GM19239 (cell line): Measurements from ENCODE around the gene SSH3.

Experiments
- DNase-seq: peaks from one replicate; pipeline ENCODE4 v3.0.0; 2011; ENCODE audit warnings: low spot score; ENCODE audit not compliant: insufficient read length
- FAIRE-seq: peaks from 2 replicates; lab custom pipeline; 2011; peaks lifted over from hg19 to GRCh38; lab: Jason Lieb, UNC

Gene SSH3

GRCh38 chr11:67323526-67323925 lies 20.2 kb downstream of the SSH3 start:
- no peak for FAIRE-seq
- no peak for DNase-seq

DNA sequence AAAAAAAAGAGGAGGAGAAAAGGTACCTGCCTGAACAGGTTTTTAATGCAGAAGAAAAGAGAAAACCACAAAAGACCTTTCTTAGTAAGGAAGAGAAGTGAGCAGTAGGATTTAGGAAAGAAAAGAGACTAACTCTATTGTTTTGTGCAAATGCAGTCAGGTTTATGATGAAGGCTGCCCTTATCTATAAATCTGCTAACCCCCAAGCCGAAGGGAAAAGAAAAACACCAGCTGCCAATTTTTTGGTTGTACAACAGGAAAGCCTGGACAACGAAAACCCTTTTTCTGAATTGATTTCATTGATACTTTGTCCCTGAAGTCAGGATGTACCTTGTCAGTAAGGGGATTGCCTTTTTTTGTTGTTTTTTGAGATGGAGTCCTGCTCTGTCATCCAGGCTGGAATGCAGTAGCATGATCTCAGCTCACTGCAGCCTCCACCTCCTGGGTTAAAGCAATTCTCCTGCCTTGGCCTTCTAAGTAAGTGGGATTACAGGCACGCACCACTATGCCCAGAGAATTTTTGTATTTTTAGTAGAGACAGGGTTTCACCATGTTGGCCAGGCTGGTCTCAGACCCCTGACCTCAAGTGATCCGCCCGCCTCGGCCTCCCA lies 28.9 kb downstream of the SSH3 start:
- DNase-seq (no peak), FAIRE-seq (no peak)

DNA sequence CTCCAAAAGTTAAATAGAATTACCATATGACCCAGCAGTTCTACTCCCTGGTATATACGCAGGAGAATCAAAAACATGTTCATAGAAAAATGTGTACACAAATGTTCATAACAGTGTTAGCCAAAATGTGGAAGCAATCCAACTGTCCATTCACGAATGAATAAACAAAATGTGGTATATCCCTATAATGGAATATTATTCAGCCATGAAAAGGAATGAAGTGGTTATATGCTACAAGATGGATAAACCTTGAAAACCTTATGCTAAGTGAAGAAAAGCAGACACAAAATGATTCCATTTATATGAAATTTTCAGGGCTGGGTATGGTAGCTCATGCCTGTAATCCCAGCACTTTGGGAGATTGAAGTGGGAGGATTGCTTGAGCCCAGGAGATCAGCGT lies 33.9 kb downstream of the SSH3 start:
- no peak for FAIRE-seq
- no peak for DNase-seq

GRCh38 chr11:67344264-67344663 lies 40.9 kb downstream of the SSH3 start:
- FAIRE-seq (no peak), DNase-seq (no peak)

GRCh38 chr11:67345247-67345919 lies 42.1 kb downstream of the SSH3 start:
- FAIRE-seq (peak; percentile 26), DNase-seq (no peak)

DNA sequence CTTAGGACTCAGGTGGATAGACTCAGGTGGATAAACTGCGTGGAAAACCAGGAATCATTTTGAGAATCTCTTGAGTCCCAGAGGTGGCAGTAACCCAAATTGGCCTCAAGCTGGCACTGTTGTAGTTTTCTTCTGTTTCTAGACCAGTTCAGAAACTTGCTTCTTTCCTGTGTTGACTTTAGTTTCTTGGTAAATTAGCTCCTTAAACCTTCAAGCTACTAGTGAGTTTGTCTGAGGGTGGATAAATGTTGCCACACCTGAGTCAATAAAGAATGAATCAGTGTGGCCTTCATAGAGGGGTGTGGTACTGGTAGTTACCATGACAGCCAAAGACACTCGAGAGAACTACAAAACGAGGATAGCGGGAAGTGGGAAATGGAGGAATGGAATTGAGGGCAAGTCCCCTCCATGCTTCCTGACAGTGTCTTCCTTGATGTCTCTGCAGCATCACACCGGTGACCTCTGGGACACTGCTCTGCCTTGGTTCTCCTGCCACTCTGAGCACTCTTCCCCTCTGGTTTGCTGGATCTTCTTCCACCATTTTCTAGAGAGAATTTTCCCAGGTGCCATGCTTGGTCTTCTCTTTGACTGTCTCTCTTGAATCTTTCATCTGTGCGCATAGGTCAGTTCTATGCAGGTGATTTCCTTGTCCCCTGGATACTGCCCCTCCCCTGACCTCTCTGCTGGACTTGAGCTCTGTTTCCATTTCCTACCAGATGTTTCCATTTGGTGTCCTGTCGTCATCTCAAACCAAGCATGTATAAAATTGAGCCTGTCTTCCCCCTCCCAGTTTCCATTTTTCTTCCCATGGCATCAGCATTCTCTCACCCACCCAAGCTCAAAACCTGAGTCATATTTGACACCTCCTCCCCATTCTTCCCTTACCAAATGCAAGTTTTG lies 42.8 kb downstream of the SSH3 start:
- FAIRE-seq, result peak; percentile 86
- DNase-seq, result no peak

GRCh38 chr11:67347964-67348749 lies 44.8 kb downstream of the SSH3 start:
- DNase-seq (no peak), FAIRE-seq (no peak)

DNA sequence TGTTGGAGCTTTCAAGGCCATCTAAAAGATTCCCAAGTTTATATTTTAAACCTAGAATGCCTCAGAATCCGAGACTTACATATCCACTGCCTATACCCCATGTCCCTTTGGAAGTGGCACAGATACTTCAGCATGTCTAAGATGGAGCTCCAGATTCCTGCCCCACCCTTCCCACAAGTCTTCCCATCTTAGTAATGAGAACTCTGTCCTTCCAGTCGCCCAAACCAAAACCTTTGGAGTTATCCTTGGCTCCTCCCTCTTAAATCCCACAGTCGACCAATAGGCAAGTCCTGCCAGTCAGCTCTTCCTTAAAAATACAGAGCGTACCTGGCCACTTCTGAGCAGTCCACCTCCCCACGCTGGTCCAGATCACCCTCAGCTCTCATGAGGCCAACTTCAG lies 45.7 kb downstream of the SSH3 start:
- FAIRE-seq (no peak), DNase-seq (no peak)

DNA sequence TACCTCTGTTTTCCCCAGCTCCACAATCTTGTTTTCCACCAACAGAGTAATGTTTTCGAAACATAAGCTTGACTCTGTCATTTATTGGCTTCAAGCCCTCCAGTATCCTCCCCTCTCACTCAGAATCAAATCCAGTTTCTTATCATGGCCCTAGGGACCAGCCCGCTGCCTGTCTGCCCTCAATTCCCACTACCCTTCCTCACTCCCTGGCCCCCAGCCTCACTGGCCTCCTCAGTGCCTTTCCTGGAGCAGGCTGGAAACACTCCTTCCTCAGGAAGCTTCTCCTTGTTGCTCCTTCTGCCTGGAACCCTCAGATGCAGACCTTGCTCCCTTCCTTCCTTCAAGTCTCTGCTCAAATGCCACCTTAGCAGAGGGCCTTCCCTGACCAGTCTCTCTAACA lies 46.1 kb downstream of the SSH3 start:
- no peak for FAIRE-seq
- DNase-seq, result no peak

GRCh38 chr11:67349928-67350465 lies 46.7 kb downstream of the SSH3 start:
- DNase-seq (no peak), FAIRE-seq (no peak)

- FAIRE-seq, result peak; percentile 63
- DNase-seq, result no peak
Observed at GRCh38 chr11:67351275-67352005, 48.1 kb downstream of the SSH3 start.

DNA sequence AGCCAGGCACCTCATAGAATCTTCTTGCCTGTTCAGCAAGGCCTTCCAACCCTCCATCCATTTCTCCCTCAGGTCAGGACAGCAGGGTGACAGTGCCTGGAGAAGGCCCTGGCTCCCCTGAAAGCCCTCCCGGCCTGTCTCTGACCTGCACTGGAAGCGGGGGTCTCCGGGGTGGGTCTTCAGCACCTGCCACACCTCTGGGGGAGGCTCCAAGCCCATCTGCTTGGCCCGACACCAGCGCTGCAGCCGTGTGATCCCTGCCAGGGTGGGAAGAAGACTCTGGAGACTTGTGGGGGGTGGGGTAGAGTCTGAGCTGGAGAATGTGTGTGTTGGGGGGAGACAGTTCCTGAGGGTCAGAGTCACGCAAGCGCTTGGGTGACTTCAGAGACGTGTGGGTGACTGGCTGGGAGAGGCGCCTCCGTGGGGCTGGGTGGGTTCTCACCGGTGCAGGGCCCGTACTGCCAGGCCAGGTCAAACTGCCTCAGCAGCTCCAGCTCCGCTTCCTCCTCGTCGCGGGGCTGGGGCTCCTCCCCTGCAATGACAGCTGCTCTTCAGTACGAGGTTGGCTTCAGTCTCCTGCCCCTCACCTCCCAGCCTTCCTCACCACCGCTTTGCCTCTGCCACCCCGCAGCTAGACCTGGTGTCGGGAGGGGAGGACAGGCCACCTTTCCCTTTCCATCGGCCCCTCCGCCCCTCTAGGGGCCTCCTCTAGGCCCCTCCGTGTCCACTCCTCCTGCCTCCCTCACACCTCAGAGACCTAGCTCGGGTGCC lies 49.4 kb downstream of the SSH3 start:
- DNase-seq, result no peak
- peak; percentile 68 for FAIRE-seq

DNA sequence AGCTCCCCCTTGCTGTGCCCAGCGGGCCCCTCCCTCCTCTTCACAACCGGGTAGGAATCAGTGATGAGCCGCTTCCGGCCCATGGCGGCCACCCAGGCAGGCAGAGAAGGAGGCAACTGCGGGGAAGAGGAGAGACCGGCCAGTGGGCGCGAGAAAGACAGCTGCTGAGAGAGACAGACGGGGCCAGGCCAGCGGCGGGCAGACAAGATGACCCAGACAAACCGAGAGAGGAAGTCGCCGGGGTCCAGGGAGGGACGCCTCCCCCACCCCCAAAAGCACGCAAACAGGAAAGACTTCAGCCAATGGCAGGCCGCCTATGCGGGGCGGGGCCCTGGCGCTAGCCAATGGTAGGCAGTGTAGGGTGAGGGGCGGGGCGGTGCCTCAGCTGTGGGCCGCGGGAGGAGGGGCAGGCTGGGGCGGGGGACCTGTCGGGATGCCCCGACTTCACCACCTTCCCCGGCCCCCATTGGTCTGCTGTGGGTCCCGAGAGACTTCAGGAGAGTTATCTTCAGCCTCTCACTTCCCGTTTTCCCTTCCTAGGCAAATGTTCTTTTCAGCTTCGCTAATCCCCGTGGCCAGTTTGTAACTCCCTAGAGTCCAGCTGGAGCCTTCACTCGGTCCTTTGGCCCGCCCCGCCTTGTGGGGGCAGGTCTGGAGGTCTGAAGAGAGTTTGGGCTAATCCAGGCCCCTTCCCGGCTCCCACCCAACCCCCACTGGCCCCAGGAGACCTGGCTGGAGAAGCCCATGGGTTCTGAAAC lies 50.2 kb downstream of the SSH3 start, which contains the start of gene POLD4:
TSS of gene POLD4 (minus strand) at position 230 of the 758 bp plus-strand sequence. CDS start at position 83, 147 bp downstream.
- DNase-seq, result peak; percentile 74
- peak; percentile 87 for FAIRE-seq

DNA sequence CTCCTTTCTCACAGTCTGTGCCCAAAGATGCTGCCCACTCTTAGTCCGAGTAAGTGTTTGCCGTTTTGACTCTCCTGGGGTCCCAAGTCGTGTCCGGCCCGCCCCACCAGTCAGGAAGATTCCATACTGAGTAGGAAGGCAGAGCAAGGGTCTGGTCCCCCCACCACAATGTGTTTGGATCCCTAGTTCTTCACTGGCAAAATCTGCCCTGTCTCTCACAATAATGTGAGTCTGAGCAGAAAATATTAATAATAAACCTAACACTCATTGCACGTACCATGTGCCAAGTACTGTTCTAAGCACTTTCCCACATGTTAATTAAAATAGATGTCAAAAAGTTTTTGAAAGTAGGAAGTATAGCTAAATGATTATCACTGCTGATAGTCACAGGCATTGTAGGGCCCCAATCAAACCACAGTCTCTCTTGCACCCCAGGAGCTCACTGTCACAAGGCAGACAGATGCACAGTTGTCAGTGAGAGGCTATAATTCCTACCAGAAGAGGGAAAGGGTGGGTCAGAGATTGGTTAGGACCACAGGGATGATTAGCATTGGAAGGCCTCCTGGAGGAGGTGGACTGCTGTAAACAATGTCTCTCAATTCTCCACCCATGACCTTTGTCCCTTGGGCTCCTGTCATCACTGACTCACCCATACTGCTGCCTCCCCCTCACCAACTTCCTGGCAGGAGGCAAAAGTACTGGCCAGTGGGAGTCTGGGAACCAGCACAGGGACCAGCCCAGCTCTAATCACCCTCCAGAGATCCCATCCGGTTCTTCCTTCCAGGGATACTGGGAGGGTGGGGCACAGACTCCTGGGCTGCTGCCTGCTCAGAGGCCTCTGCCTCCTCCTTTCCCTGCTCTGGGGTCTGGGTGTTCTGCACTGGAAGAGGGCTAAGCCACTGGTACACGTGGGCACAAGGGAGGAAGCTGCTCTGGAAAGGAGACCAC lies 51.0 kb downstream of the SSH3 start:
- peak; percentile 18 for FAIRE-seq
- DNase-seq, result no peak

DNA sequence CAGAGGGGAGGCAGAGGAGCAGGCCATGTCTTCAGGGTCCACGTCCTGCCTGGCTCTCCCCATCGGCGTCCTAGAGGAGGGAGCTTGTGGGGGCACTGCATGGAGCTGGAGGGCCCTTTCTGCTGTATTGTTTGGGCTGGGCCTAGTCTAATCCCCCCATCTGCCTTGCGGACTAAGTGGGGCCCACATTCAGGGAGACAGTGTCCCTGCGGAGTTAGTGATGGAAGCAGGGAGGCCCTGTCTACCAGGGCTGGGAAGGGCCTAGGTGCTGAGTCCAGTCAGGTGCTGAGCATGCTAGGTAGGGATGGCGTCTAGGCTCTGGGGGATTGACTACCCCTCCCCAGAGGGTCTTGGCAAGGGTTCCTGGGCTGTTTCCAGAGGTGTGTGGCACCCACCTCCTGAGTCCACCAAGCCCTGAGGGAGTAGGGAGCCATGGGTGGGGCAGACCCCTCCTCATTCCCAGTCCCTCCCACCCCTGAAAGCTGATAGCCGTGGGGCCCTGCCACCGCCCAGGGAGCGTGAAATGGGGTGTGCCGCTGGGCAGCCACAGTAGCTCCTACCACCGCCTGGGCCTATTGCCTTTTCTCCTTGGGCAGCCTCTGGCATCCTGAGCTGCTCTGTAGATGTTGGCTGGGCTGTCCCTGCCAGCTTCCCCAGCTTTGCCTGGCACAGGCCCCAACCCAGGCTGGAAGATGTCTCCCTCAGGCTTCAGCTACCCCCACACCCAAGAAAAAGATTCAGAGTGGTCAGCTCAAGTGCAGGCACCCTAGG lies 51.9 kb downstream of the SSH3 start:
- FAIRE-seq (no peak), DNase-seq (no peak)

GRCh38 chr11:67355794-67356386 lies 52.6 kb downstream of the SSH3 start:
- no peak for DNase-seq
- FAIRE-seq, result no peak
